Ishikawa (cell line): Measurements from ENCODE around the gene CYP26A1.

Experiments used
- CEBPB ChIP-seq: IDR thresholded peaks from 2 replicates; pipeline ENCODE4 v1.6.1; 2012
- EGR1 ChIP-seq: IDR thresholded peaks from 2 replicates; pipeline ENCODE4 v1.6.1; 2012
- EP300 ChIP-seq: IDR thresholded peaks from 2 replicates; pipeline ENCODE4 v1.6.1; 2012; ENCODE audit warnings: borderline replicate concordance
- FOXM1 ChIP-seq: IDR thresholded peaks from 2 replicates; pipeline ENCODE4 v1.6.1; 2012; ENCODE audit warnings: low read depth, borderline replicate concordance
- USF1 ChIP-seq: IDR thresholded peaks from 2 replicates; pipeline ENCODE4 v1.6.1; 2012
- YY1 ChIP-seq: IDR thresholded peaks from 2 replicates; pipeline ENCODE4 v1.6.1; 2012; ENCODE audit warnings: low read depth
- TF ChIP-seq, protein P1 (sequence below): IDR thresholded peaks from 2 replicates; pipeline ENCODE4 v1.6.1; 2012

- TF ChIP-seq CEBPB (no peak), YY1 (no peak), USF1 (no peak), EP300 (no peak), EGR1 (no peak), FOXM1 (no peak)
- TF ChIP-seq, protein P1, sequence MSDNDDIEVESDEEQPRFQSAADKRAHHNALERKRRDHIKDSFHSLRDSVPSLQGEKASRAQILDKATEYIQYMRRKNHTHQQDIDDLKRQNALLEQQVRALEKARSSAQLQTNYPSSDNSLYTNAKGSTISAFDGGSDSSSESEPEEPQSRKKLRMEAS, result no peak
Observed at GRCh38 chr10:93070378-93071176, 3.1 kb upstream of the CYP26A1 start.
